DOHH2 (cell line): ENCODE data around the gene IP6K1.
"Not testable (repeated sequence)": the region's sequence is repeated elsewhere in the genome, so short reads cannot be mapped to it uniquely, and the experiment has no call there.

Experiments used
- H3F3A ChIP-seq: fragments of 200-600 bp; sonication (generic), shearing (Covaris generic); 2 replicates; pipeline ENCODE4 v1.6.0; 2016; ENCODE audit warnings: antibody characterized with exemption, mild to moderate bottlenecking; ENCODE audit not compliant: control insufficient read depth, insufficient read depth
- H3K27ac ChIP-seq: fragments of 200-600 bp; sonication (generic); 2 replicates; pipeline ENCODE4 v1.5.1; 2014; ENCODE audit warnings: low read depth, mild to moderate bottlenecking, low read length, moderate library complexity
- H3K27me3 ChIP-seq: fragments of 200-600 bp; sonication (generic); 2 replicates; pipeline ENCODE4 v1.6.1; 2014; ENCODE audit warnings: mild to moderate bottlenecking, low read length, mixed read lengths; ENCODE audit not compliant: control insufficient read depth
- H3K36me3 ChIP-seq: fragments of 200-600 bp; sonication (generic); 2 replicates; pipeline ENCODE4 v1.6.1; 2014; ENCODE audit warnings: mild to moderate bottlenecking, low read length, moderate library complexity, mixed read lengths; ENCODE audit not compliant: control insufficient read depth
- H3K4me1 ChIP-seq: fragments of 200-600 bp; sonication (generic); 2 replicates; pipeline ENCODE4 v1.6.1; 2014; ENCODE audit warnings: mild to moderate bottlenecking, low read length, mixed read lengths; ENCODE audit not compliant: control insufficient read depth
- H3K4me2 ChIP-seq: fragments of 200-600 bp; sonication (generic); 2 replicates; pipeline ENCODE4 v1.6.0; 2014; ENCODE audit warnings: mild to moderate bottlenecking, low read length, moderate library complexity
- H3K4me3 ChIP-seq: fragments of 200-600 bp; sonication (generic); 2 replicates; pipeline ENCODE4 v1.5.1; 2014; ENCODE audit warnings: mild to moderate bottlenecking, low read length, mixed read lengths
- H3K79me2 ChIP-seq: fragments of 200-600 bp; sonication (generic); 2 replicates; pipeline ENCODE4 v1.6.1; 2014; ENCODE audit warnings: mild to moderate bottlenecking, low read length, mixed read lengths; ENCODE audit not compliant: control insufficient read depth
- H3K9me2 ChIP-seq: fragments of 200-600 bp; sonication (generic); replicated peaks from 2 replicates; pipeline ENCODE4 v1.6.1; 2014; ENCODE audit warnings: mild to moderate bottlenecking, low read length, mixed read lengths; ENCODE audit not compliant: control insufficient read depth
- H3K9me3 ChIP-seq: fragments of 200-600 bp; sonication (generic); 2 replicates; pipeline ENCODE4 v1.6.1; 2014; ENCODE audit warnings: antibody characterized with exemption, low read length, mixed read lengths; ENCODE audit not compliant: control insufficient read depth, insufficient read depth
- H4K20me1 ChIP-seq: fragments of 200-600 bp; sonication (generic); 2 replicates; pipeline ENCODE4 v1.6.0; 2014; ENCODE audit warnings: low read depth, mild to moderate bottlenecking, antibody characterized with exemption, low read length, moderate library complexity; ENCODE audit not compliant: control insufficient read depth, insufficient read depth
- EZH2phosphoT487 ChIP-seq: fragments of 200-600 bp; sonication (generic); IDR thresholded peaks from 2 replicates; pipeline ENCODE4 v1.6.1; 2017; ENCODE audit warnings: borderline replicate concordance, mild to moderate bottlenecking, antibody characterized with exemption, low read length, moderate library complexity, mixed read lengths
- TF ChIP-seq, protein P1 (sequence below): fragments of 200-600 bp; sonication (generic); IDR thresholded peaks from one replicate; pipeline ENCODE4 v1.5.1; 2014; ENCODE audit warnings: antibody characterized with exemption, mild to moderate bottlenecking, low read depth, low read length; ENCODE audit not compliant: poor library complexity, severe bottlenecking

IP6K1 gene

DNA sequence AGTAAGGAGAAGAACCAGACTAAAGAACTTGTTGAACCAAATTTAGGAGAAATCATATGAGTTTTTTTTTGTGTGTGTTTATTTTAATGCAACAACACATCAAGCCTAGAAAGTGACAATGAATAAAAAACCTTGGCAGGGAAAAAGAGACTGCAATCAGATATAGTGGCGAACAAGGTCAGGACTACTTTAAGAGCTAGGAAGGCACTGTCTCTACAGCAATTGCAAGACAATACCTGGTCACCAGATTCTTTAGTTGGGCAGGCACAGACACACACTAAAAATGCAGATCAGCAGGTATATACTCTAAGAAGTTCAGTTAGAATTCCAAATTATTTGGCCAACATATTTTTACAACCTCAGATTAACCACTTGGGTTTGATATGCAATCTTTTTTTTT lies 31.8 kb downstream of the IP6K1 start:
- H4K20me1 ChIP-seq = no peaks in the 10 kb centered on the region
- H3K4me2 ChIP-seq = no peak overlapping the region
- H3K27me3 ChIP-seq = no peaks in the 10 kb centered on the region
- H3K27ac ChIP-seq = no peak overlapping the region
- peaks cover 3% of the 10 kb centered on the region for H3K36me3 ChIP-seq
- TF ChIP-seq, protein P1, sequence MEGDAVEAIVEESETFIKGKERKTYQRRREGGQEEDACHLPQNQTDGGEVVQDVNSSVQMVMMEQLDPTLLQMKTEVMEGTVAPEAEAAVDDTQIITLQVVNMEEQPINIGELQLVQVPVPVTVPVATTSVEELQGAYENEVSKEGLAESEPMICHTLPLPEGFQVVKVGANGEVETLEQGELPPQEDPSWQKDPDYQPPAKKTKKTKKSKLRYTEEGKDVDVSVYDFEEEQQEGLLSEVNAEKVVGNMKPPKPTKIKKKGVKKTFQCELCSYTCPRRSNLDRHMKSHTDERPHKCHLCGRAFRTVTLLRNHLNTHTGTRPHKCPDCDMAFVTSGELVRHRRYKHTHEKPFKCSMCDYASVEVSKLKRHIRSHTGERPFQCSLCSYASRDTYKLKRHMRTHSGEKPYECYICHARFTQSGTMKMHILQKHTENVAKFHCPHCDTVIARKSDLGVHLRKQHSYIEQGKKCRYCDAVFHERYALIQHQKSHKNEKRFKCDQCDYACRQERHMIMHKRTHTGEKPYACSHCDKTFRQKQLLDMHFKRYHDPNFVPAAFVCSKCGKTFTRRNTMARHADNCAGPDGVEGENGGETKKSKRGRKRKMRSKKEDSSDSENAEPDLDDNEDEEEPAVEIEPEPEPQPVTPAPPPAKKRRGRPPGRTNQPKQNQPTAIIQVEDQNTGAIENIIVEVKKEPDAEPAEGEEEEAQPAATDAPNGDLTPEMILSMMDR = no peak
- TF ChIP-seq EZH2phosphoT487 = no peak
- H3K4me1 ChIP-seq = no peaks in the 10 kb centered on the region
- peaks cover 87% of the 10 kb centered on the region for H3K79me2 ChIP-seq
- no peaks in the 10 kb centered on the region for H3K9me2 ChIP-seq
- H3K4me3 ChIP-seq = no peak overlapping the region
- peaks cover 1% of the 10 kb centered on the region; the same call in 1 of the 2 replicates for H3F3A ChIP-seq
- H3K9me3 ChIP-seq = no peaks in the 10 kb centered on the region

- no peaks in the 10 kb centered on the region for H3K27me3 ChIP-seq
- H3K4me3 ChIP-seq = no peak overlapping the region
- no peaks in the 10 kb centered on the region for H3K4me1 ChIP-seq
- no peaks in the 10 kb centered on the region for H3K9me3 ChIP-seq
- H3K36me3 ChIP-seq = peaks cover 22% of the 10 kb centered on the region
- peaks cover 10% of the 10 kb centered on the region for H3F3A ChIP-seq
- no peaks in the 10 kb centered on the region for H3K9me2 ChIP-seq
- H3K79me2 ChIP-seq = peaks cover 71% of the 10 kb centered on the region
- H3K4me2 ChIP-seq = no peak overlapping the region
- H3K27ac ChIP-seq = no peak overlapping the region
- TF ChIP-seq, protein P1 = no peak
- TF ChIP-seq EZH2phosphoT487 = no peak
- 0 out of 2 replicates have a peak, but pooled peaks cover 2% of the 10 kb centered on the region for H4K20me1 ChIP-seq
Measured at GRCh38 chr3:49751501-49751900, 34.8 kb downstream of the IP6K1 start.

- H3K9me2 ChIP-seq = no peaks in the 10 kb centered on the region
- TF ChIP-seq, protein P1 = no peak
- TF ChIP-seq EZH2phosphoT487 = no peak
- H3F3A ChIP-seq = peaks cover 10% of the 10 kb centered on the region
- peaks cover 29% of the 10 kb centered on the region for H3K36me3 ChIP-seq
- no peaks in the 10 kb centered on the region for H3K9me3 ChIP-seq
- H3K79me2 ChIP-seq = peaks cover 68% of the 10 kb centered on the region
- no peak overlapping the region for H3K4me2 ChIP-seq
- H3K4me3 ChIP-seq = no peak overlapping the region
- no peaks in the 10 kb centered on the region for H3K27me3 ChIP-seq
- H4K20me1 ChIP-seq = 0 out of 2 replicates have a peak, but pooled peaks cover 2% of the 10 kb centered on the region
- no peak overlapping the region for H3K27ac ChIP-seq
- no peaks in the 10 kb centered on the region for H3K4me1 ChIP-seq
Measured at GRCh38 chr3:49750056-49750455, 36.3 kb downstream of the IP6K1 start.

DNA sequence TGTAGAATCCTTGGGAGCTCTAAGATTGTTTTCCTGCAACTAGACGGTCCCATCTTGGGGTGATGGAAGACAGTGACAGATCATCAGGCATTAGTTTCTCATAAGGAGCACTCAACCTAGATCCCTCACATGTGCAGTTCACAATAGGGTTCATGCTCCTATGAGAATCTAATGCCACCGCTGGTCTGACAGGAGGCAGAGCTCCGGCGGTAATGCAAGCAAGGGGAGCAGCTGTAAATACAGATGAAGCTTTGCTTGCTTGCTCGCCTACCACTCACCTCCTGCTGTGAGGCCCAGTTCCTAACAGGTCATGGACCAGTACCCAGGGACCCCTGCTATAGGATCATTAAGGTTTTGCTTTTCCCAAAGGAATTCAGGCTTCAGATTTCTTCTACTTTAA lies 37.5 kb downstream of the IP6K1 start:
- not testable (repeated sequence) for H3K27me3 ChIP-seq, H3K9me2 ChIP-seq, H3K4me1 ChIP-seq, H4K20me1 ChIP-seq, H3K4me2 ChIP-seq, H3K27ac ChIP-seq, H3F3A ChIP-seq, H3K4me3 ChIP-seq, H3K9me3 ChIP-seq
- Histone ChIP-seq H3K79me2 (peaks cover 61% of the 10 kb centered on the region), H3K36me3 (peaks cover 35% of the 10 kb centered on the region)
